DLD1 (cell line): ENCODE measurements around the gene PAGE4.

Source experiments
- in situ Hi-C: cut with HindIII; loops from 2 replicates; pipeline ENCODE4 v1.10.0; 2017; ENCODE audit warnings: low sequenced_read_pairs

Gene PAGE4

DNA sequence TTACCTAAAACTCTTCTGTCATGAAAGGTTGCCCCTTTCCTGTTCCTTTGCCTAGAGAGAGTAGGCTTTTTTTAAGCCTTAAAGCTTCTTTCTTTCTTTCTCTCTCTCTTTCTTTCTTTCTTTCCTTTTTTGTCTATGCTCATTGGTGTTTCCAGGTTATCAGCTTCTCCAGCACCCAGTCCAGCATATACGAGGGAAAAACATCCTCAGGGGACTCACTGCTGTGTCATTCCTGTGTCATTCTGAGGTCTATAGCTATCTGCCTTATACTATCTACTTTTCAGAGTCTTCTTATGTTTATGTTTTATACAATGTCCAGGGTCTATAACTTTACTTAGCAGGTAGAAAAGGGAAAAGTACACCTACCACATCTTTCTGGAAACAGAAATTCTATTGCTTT is 39.6 kb downstream of the PAGE4 start:
- in situ Hi-C loops: no loop called here

DNA sequence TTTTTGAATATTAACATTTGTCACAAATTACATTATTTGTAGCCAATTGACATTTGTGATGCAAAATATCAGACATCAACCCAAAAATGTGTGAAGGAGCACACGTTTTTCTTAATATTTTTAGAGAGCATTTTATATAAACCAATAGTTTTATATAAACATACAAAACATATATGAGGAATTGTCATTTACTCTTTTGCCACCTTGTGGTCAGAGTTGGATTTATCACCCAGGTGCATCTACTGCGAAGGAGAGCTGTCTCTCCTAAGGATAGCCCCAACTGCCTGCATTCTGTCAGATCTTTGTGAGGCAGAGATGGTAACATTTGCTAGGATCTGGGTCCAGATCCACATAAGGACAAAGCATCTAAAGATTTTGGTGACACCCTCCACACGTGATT is 47.6 kb downstream of the PAGE4 start:
- in situ Hi-C loops: no loop called here

- in situ Hi-C loops: no loop called here
Measured at GRCh38 chrX:49877397-49878101, 48.4 kb downstream of the PAGE4 start.

DNA sequence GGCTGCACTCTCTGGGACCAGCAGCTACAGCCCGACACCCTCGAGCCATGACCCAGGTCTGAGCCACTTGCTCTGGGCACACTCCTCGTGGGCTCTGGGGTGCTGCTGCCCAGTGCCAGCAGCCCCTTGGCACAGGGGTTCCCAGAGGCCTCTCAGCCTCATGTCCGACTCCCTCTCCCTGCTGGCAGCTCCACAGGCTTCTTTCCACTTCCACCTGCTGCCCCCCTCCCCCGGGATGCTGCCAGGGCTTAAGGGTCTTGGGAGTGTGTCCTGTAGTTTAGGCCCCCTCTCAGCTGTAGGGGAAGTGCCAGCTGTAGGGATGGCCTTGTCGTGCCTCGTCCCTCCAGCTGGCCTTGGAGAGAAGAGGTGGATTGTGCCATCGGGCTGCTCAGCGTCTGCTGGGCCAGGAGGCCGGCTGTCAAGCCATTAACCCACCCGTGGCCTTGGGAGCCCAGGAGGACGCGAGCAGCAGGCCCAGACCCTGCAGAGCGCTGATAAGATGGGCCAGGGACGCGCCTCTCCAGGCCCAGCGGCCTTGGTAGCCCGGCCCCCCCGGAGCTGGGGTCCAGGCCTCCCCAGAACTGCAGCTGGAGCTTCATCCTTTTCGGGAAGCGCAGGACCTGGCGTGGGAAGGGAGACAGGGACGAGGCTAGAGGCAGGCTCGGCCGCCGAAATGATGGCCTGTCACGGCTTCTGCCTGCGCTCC is 49.2 kb downstream of the PAGE4 start:
- in situ Hi-C loops: no loop called here

GRCh38 chrX:49878834-49879655 is 49.9 kb downstream of the PAGE4 start, which contains the start of gene USP27X:
TSS of gene USP27X (plus strand) at chrX:49879484. CDS start at chrX:49880308, 824 bp downstream.
- in situ Hi-C loops: no loop called here

- in situ Hi-C loops: no loop called here
Measured at GRCh38 chrX:49879656-49880277, 50.7 kb downstream of the PAGE4 start.

DNA sequence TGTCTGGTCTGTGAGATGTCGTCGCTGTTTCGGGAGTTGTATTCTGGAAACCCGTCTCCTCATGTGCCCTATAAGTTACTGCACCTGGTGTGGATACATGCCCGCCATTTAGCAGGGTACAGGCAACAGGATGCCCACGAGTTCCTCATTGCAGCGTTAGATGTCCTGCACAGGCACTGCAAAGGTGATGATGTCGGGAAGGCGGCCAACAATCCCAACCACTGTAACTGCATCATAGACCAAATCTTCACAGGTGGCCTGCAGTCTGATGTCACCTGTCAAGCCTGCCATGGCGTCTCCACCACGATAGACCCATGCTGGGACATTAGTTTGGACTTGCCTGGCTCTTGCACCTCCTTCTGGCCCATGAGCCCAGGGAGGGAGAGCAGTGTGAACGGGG is 51.6 kb downstream of the PAGE4 start:
- in situ Hi-C loops: no loop called here
